ENCODE results near the gene NDUFB6.

- no peak for TF ChIP-seq CTCF (conservative IDR thresholded peaks at IDR 0.05)
- no peak for TF ChIP-seq EZH2 (IDR thresholded peaks at IDR 0.05; ENCODE audit: low read depth)
Observed at GRCh38 chr9:32584784-32585183, 11.8 kb upstream of the NDUFB6 start.

Data from PC-9 (cell line).